Measurements from ENCODE around the gene SOAT2. TPM values are rescaled to one million over a fixed set of nuclear protein-coding genes. Genes with fewer than 3 reads are reported as not detected.

Gene SOAT2
- total and polyA plus RNA-seq, 2 of the 4 experiments (the other 2 are of a cell fraction): 0.18 to 0.39 TPM

DNA sequence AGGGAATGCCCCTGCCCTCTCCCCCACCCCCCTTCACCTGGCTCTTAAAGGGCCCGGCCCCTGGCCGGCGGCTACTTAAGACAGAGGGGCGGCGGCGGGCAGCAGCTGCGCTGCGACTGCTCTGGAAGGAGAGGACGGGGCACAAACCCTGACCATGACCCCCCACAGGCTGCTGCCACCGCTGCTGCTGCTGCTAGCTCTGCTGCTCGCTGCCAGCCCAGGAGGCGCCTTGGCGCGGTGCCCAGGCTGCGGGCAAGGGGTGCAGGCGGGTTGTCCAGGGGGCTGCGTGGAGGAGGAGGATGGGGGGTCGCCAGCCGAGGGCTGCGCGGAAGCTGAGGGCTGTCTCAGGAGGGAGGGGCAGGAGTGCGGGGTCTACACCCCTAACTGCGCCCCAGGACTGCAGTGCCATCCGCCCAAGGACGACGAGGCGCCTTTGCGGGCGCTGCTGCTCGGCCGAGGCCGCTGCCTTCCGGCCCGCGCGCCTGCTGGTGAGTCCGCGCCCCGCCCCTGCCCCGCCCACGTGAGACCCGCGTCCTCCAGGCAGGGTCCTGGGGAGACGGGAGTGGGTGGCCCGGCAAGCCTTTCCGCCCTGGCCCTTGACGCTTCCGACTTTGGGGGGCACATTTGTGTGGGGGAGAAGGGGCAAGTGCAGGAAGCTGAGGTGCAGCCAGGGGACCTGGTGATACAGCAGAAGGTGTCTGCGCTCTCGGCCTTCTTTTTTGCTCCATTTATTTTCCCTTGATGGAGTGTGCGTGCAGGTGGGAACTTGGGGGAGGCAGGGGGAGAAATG, 5.5 kb upstream of the SOAT2 start, which contains the start of gene IGFBP6:
TSS of gene IGFBP6 (plus strand) at position 104 of the 790 bp plus-strand sequence. CDS start at position 155, 51 bp downstream.
- Histone ChIP-seq H2AFZ (replicated peaks; ENCODE audit: low read length, poor library complexity) (peak within 1 kb of the TSS; percentile 89), H3K36me3 (ENCODE audit: control insufficient read depth, insufficient read depth, low read length) (peaks cover 7% of the 10 kb centered on the region; the same call in 1 of the 2 replicates), H2BK15ac (ENCODE audit: low read depth, low read length) (peak within 1 kb of the TSS; percentile 98; the same call in 2 of the 3 replicates), H3K4me1 (ENCODE audit: control insufficient read depth, insufficient read depth, low read length) (peaks cover 32% of the 10 kb centered on the region), H3K18ac (ENCODE audit: low read depth, low read length) (peak within 1 kb of the TSS; percentile 96), H3K79me1 (ENCODE audit: low read depth in 1 of 2, low read length in 2 of 2) (peaks cover 0 to 38% of the 10 kb centered on the region in 2 experiments; a peak in 3 of 4 replicates), H3K27me3 (ENCODE audit: control insufficient read depth, insufficient read depth, low read length) (no peaks in the 10 kb centered on the region), H3K4me3 (ENCODE audit: insufficient read depth, low read depth, low read length) (peak within 1 kb of the TSS; percentile 60), H3K9me3 (ENCODE audit: control insufficient read depth, insufficient read depth, low read length) (no peaks in the 10 kb centered on the region), H3K4ac (ENCODE audit: low read depth, low read length) (peak within 1 kb of the TSS; percentile 100), H4K91ac (ENCODE audit: insufficient read depth, low read depth, low read length) (peak within 1 kb of the TSS; percentile 96), H3K9me1 (ENCODE audit: insufficient read depth, low read length) (peaks cover 28% of the 10 kb centered on the region), H2BK5ac (ENCODE audit: low read depth, low read length, poor library complexity, severe bottlenecking) (peak within 1 kb of the TSS; percentile 96), H3K4me2 (ENCODE audit: low read depth, low read length) (peak within 1 kb of the TSS; percentile 98), H2AK9ac (replicated peaks; ENCODE audit: low read depth, low read length, poor library complexity) (peak within 1 kb of the TSS; percentile 100), H2BK120ac (ENCODE audit: low read depth, low read length) (peak within 1 kb of the TSS; percentile 95), H3K23ac (ENCODE audit: low read depth, low read length) (peak within 1 kb of the TSS; percentile 96), H3K56ac (ENCODE audit: extremely low read depth, insufficient read depth, low read length) (peak within 1 kb of the TSS; percentile 98), H4K5ac (ENCODE audit: low read depth, low read length) (peak within 1 kb of the TSS; percentile 97), H4K8ac (ENCODE audit: low read depth in 2 of 2, low read length in 2 of 2) (peak within 1 kb of the TSS; percentile 84 to 96), H2AK5ac (ENCODE audit: low read depth, low read length) (peak within 1 kb of the TSS; percentile 100), H3K14ac (replicated peaks; ENCODE audit: low read depth, low read length) (peak within 1 kb of the TSS; percentile 99), H2BK20ac (ENCODE audit: low read depth, low read length) (peak within 1 kb of the TSS; percentile 94), H3K27ac (ENCODE audit: insufficient read depth, low read length) (peak within 1 kb of the TSS; percentile 94), H3K9ac (ENCODE audit: low read depth, low read length) (peak within 1 kb of the TSS; percentile 81), H4K20me1 (ENCODE audit: insufficient read depth, low read length) (no peaks in the 10 kb centered on the region)
- 0 out of 2 replicates have a peak, but pooled peaks have one; percentile 10 for TF ChIP-seq USF2 (IDR thresholded peaks at IDR 0.05; ENCODE audit: low read depth, low read length)
- no peak for TF ChIP-seq BHLHE40 (IDR thresholded peaks at IDR 0.05; ENCODE audit: low read depth, low read length)
- peak; percentile 48; the same call in 1 of the 2 replicates for TF ChIP-seq MXI1 (IDR thresholded peaks at IDR 0.05; ENCODE audit: borderline replicate concordance, low read depth, low read length)
- no peak for TF ChIP-seq NFE2L2 (IDR thresholded peaks at IDR 0.05; ENCODE audit: low read depth, low read length)
- no peak for TF ChIP-seq CHD1 (IDR thresholded peaks at IDR 0.05; ENCODE audit: low read depth, low read length)
- no peak for TF ChIP-seq CEBPB (IDR thresholded peaks at IDR 0.05; ENCODE audit: low read depth, low read length)
- TF ChIP-seq, protein P1, sequence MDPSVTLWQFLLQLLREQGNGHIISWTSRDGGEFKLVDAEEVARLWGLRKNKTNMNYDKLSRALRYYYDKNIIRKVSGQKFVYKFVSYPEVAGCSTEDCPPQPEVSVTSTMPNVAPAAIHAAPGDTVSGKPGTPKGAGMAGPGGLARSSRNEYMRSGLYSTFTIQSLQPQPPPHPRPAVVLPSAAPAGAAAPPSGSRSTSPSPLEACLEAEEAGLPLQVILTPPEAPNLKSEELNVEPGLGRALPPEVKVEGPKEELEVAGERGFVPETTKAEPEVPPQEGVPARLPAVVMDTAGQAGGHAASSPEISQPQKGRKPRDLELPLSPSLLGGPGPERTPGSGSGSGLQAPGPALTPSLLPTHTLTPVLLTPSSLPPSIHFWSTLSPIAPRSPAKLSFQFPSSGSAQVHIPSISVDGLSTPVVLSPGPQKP (IDR thresholded peaks at IDR 0.05; ENCODE audit: borderline replicate concordance, low read depth, low read length): no peak
- 1% methylated on average over 28 of the region's 51 CpGs; no CpG with 5 or more reads in 1 of the 2 experiments for WGBS, 2 experiments (ENCODE audit: extremely low coverage in 2 of 2, insufficient read length in 1 of 2)
- ChIA-PET CTCF (interaction anchor here (1.0 to 3.9 kb wide), 4 partner anchors 11 to 59 kb away, joined by 4 to 39 read pairs (median 6); partner anchors contain the start of gene SPRYD3), POLR2A (ENCODE audit: unreplicated experiment) (interaction anchor here (0.5 to 0.9 kb wide), 3 partner anchors 18 to 32 kb away, joined by 3 read pairs; partner anchors contain the start of gene SPRYD3)
- no TSS peak for BruUV-seq (replicated peaks)
- intact Hi-C loops (cut with micrococcal nuclease) (loop anchor here (2.0 kb wide), 1 partner anchor 83 kb away; the partner anchor contains the start of genes CSAD and ZNF740), dilution Hi-C loops (cut with HindIII; ENCODE audit: low sequenced_read_pairs, unreplicated experiment) (no loop called here), in situ Hi-C loops (cut with MboI; ENCODE audit: low sequenced_read_pairs) (no loop called here)
- ATAC-seq (ENCODE audit: low read depth) (peak; percentile 48), DNase-seq (peak; percentile 34)
